Stromal cell of bone marrow (primary cell): ENCODE measurements around the gene MICALL2.

Experiments
- DNase-seq: peaks from one replicate; pipeline ENCODE4 v3.0.0-alpha.2; 2012; ENCODE audit warnings: low read depth

Gene MICALL2

GRCh38 chr7:1468203-1468602 lies 8.9 kb upstream of the MICALL2 start:
- DNase-seq: no peak

GRCh38 chr7:1466524-1467271 lies 7.4 kb upstream of the MICALL2 start:
- no peak for DNase-seq

- DNase-seq: no peak
Observed at GRCh38 chr7:1464694-1465093, 5.4 kb upstream of the MICALL2 start.

DNA sequence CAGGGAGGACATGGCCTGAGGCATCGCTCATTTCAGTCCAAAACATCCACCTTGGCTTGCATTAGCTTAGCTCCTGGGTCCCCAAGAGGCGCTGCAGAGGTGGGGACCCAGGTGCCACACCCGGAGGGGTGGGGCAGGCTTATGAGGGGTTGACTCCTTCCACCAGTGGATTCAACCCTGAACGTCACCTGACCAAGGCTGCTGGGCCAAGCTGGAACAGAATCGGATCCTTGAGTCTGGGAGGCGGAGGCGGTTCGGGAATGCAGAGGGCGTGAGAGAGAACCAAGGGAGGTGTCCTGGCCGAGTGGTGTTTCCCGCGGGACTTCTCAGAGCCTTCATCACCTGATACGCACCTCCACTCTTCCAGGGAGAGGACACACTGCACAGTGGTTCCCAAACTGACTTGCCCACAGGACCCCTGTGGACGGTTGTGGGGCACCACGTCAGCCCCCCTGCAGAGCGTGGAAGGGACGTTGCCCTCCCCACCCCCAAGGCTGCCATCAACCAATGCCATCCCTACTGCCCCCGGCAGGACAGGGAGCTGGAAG lies 4.5 kb upstream of the MICALL2 start:
- DNase-seq: no peak

- no peak for DNase-seq
Observed at GRCh38 chr7:1461646-1462375, 2.5 kb upstream of the MICALL2 start.

DNA sequence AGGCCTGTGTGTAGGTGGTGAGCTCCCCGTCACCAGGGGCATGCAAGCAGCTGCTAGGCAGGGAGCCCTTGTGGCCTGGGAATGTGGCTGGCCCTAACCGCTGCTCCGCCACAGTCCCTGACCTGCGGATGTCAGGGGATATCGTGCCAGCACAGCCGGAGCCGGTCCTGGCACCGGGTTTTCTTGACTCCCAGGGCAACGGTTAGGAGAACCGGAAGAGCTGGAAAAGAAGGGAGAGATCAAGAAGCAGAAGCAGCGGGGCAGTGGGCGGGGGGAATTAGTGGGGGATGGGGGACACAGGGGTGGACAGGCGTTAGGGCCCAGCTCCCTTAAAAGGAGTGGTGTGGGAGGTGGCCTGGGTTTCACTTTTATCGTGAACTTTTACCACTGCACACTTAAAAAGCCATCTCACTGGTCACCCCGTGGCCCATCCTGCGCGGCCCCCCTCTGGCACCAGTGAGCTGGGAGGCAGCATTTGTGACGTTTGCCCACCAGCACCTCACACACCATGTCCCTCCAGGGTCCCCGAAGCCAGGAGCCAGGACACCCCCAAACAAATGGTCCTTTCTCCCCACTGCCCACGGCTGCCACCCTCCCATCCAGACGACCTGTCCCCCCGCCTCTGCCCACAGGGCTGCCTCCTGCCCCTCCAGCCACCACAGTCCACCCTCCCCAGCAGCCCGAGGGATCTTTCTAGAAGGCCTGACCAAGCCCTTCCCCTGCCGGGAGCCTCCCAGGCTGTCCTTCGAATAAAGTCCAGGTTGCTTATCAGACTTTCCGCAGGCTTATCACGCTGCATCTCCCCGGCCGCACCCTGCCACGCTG lies 1.8 kb upstream of the MICALL2 start:
- DNase-seq: peak; percentile 57

GRCh38 chr7:1459920-1460820 lies 900 bp upstream of the MICALL2 start:
- no peak for DNase-seq

- peak; percentile 97 for DNase-seq
Observed at GRCh38 chr7:1459512-1459892, 232 bp upstream of the MICALL2 start.

GRCh38 chr7:1457949-1458682 lies 1.2 kb downstream of the MICALL2 start:
- no peak for DNase-seq

GRCh38 chr7:1457059-1457948 lies 2.0 kb downstream of the MICALL2 start:
- no peak for DNase-seq

- no peak for DNase-seq
Observed at GRCh38 chr7:1455955-1456354, 3.3 kb downstream of the MICALL2 start.

DNA sequence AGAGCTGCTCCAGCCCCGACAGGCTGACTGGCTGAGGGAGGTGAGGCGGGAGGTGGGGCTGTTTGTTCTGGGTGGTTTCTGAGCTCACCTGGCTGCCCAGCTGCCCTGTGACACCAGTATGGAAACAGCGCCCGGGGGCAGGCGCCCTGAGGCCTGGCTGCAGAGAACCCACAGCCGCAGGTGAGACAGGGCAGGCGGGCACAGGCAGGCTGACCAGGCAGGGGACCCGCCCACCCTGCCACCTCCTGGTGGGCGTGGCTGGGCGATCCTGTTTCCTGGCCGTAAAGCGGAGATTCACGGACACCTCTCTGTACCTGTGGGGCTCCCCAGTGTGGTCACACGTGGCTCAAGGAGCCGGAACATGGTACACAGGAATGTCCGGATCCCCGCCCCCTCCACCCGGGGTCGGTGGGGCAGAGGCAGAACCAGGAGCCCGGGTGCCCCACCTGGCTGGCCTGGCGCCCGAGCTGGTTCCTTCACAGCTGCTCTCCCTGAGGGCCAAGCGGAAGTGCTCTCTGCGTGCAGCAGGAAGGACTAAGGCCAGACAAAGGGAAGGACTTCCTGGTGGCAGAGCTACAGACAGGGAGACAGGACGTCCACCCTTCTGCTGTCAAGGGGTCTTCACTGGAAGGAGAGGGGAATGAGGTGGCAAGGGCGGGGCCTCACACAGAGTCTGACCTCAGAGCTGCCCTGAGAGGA lies 3.9 kb downstream of the MICALL2 start:
- no peak for DNase-seq

DNA sequence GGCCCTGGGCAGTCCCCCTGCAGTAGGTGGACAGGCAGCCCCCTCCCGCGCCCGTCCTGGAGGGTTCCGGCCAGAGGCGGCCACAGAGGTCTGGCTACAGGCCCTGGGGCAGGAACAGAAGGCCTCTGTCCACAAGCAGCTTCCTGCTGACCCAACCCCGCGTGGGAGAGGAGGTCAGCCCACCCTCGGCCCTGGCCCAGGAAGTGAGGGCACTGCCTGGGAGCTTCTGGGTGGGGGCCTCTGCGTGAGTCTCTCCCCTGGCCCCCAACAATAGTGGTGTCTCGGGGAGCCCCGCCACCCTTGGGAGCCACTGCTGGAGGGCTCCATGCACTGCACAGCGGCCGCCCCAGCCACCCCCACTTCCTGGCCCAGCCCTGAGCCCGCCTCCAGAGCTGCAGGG lies 4.7 kb downstream of the MICALL2 start:
- DNase-seq: no peak

- DNase-seq: no peak
Observed at GRCh38 chr7:1452205-1452604, 7.1 kb downstream of the MICALL2 start.

DNA sequence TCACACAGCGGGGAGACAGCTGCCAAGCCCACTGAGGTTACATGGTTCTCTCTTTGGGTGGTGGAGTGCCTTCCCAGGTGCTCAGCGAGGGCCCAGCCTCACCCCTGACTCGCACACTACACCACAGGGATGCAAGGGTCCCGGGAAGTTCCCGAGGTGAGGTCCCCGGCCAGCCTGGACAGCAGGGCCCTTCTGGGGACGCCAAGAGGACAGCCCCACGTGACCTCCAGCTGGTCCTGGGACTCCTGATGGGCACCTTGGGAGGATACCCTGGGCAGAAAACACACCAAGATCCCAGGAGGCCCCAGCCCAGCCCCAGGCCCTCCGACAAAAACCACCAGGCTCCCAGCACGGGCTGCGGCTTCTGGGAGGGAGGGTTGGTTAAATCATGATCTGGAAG lies 8.3 kb downstream of the MICALL2 start:
- no peak for DNase-seq

DNA sequence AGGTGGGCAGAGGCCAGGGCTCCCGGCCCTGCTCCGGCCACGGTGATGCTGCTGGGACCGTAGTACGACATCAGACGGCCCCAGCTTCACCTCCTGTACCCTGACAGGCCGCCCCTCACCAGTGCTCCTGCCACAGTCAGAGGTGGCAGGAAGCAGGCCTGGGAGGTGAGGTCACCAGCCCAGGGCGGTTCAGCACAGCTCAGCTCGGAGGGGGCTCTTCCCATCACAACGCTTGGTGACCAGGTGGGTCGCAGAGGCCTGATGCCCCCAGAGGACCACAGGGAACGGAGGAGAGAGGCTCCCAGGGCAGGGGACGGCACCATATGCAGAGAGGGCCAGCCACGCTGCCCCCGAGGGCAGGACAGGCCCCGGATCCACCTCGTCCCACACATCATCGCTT lies 8.8 kb downstream of the MICALL2 start:
- DNase-seq: no peak

DNA sequence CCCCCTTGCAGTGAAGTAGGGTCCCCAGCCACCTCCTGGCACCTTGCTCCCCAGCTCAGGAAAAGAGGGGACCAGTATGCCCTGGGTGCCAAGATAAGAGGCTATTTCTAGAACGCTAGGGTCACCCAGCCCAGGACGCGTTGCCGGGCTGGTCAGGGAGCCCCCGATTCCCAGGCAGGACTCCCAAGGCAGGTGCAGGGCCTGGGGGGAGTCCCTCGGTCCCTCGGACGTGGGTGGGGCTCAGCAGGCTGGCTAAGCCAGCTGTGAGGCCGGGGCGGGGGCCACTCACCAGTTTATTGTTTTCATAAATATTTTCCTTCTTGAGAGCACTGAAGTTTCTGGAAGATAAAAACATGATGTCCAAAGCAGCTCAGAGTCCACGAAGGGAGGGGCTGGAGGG lies 9.3 kb downstream of the MICALL2 start:
- DNase-seq: no peak

DNA sequence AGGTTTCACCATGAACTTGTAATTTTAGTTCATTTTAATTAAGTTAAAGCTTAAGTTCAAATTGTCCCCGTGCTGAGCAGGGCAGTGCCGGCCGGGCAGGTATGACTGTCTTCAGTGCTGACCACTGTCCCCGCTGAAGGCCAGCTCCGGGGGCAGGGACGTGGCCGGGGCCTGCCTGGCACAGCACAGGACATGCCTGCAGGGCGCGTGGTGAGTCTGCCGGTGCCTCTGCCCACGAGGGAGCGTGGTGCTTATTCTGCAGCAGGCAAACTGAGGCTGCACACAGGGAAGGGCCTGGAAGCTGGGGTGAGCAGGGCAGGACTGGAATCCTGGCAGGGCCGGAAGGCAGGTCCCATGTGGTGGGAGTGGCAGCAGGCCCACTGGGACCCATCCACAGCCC lies 9.8 kb downstream of the MICALL2 start:
- no peak for DNase-seq

DNA sequence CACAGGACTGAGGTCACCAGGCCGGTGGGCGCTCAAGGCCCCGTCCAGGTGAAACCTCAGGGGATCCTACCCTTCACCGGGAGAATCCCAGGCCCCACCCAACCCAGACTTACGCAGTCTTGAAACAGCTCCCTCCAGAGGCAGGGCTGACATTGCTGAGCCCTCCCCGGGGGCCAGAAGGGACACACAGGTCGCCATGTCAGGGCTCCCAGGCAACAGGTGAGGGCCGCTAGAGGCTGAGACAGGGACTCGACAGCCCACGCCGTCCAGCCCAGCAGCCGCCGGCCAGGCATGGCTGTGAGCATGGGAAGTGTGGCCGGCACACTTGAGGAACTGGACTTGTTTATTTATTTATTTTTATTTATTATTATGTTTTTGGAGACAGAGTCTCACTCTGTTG lies 10.3 kb downstream of the MICALL2 start:
- DNase-seq: no peak
